ENCODE measurements around the gene TXNRD1.

Gene TXNRD1

GRCh38 chr12:104358353-104359003 is 142.9 kb downstream of the TXNRD1 start:
- Histone ChIP-seq H3K4me1 (ENCODE audit: insufficient read depth, low read length) (no peaks in the 10 kb centered on the region), H3K36me3 (ENCODE audit: insufficient read depth, low read length) (no peaks in the 10 kb centered on the region), H3K9me3 (ENCODE audit: low read length) (no peaks in the 10 kb centered on the region), H3K4me3 (ENCODE audit: low read depth in 1 of 2, low read length in 2 of 2) (no peak overlapping the region), H3K27me3 (ENCODE audit: control insufficient read depth in 1 of 2, insufficient read depth in 2 of 2, low read length in 2 of 2) (no peaks in the 10 kb centered on the region), H3K9ac (ENCODE audit: low read length) (no peak overlapping the region), H3K27ac (ENCODE audit: low read depth, low read length) (no peak overlapping the region)

GRCh38 chr12:104359216-104359615 is 143.6 kb downstream of the TXNRD1 start:
- H3K36me3 ChIP-seq (ENCODE audit: insufficient read depth, low read length) = no peaks in the 10 kb centered on the region
- H3K4me1 ChIP-seq (ENCODE audit: insufficient read depth, low read length) = no peaks in the 10 kb centered on the region
- H3K9me3 ChIP-seq (ENCODE audit: low read length) = no peaks in the 10 kb centered on the region
- H3K27ac ChIP-seq (ENCODE audit: low read depth, low read length) = no peak overlapping the region
- no peak overlapping the region for H3K4me3 ChIP-seq (ENCODE audit: low read depth in 1 of 2, low read length in 2 of 2)
- H3K9ac ChIP-seq (ENCODE audit: low read length) = no peak overlapping the region
- no peaks in the 10 kb centered on the region for H3K27me3 ChIP-seq (ENCODE audit: control insufficient read depth in 1 of 2, insufficient read depth in 2 of 2, low read length in 2 of 2)

GRCh38 chr12:104360157-104360556 is 144.6 kb downstream of the TXNRD1 start:
- Histone ChIP-seq H3K9ac (ENCODE audit: low read length) (no peak overlapping the region), H3K4me1 (ENCODE audit: insufficient read depth, low read length) (no peaks in the 10 kb centered on the region)

GRCh38 chr12:104360983-104361707 is 145.6 kb downstream of the TXNRD1 start:
- Histone ChIP-seq H3K36me3 (ENCODE audit: insufficient read depth, low read length) (no peaks in the 10 kb centered on the region), H3K4me3 (ENCODE audit: low read depth in 1 of 2, low read length in 2 of 2) (no peak overlapping the region), H3K27me3 (ENCODE audit: control insufficient read depth in 1 of 2, insufficient read depth in 2 of 2, low read length in 2 of 2) (no peaks in the 10 kb centered on the region), H3K4me1 (ENCODE audit: insufficient read depth, low read length) (no peaks in the 10 kb centered on the region), H3K9me3 (ENCODE audit: low read length) (no peaks in the 10 kb centered on the region), H3K27ac (ENCODE audit: low read depth, low read length) (no peak overlapping the region), H3K9ac (ENCODE audit: low read length) (no peak overlapping the region)

More at GRCh38 chr12:104360157-104360556, 144.6 kb downstream of the TXNRD1 start:
- no peaks in the 10 kb centered on the region for H3K36me3 ChIP-seq (ENCODE audit: insufficient read depth, low read length)
- no peaks in the 10 kb centered on the region for H3K9me3 ChIP-seq (ENCODE audit: low read length)
- H3K27ac ChIP-seq (ENCODE audit: low read depth, low read length) = no peak overlapping the region
- H3K27me3 ChIP-seq (ENCODE audit: control insufficient read depth in 1 of 2, insufficient read depth in 2 of 2, low read length in 2 of 2) = no peaks in the 10 kb centered on the region
- no peak overlapping the region for H3K4me3 ChIP-seq (ENCODE audit: low read depth in 1 of 2, low read length in 2 of 2)

- Histone ChIP-seq H3K27ac (ENCODE audit: low read depth, low read length) (no peak overlapping the region), H3K9me3 (ENCODE audit: low read length) (no peaks in the 10 kb centered on the region), H3K27me3 (ENCODE audit: control insufficient read depth in 1 of 2, insufficient read depth in 2 of 2, low read length in 2 of 2) (no peaks in the 10 kb centered on the region), H3K36me3 (ENCODE audit: insufficient read depth, low read length) (no peaks in the 10 kb centered on the region), H3K9ac (ENCODE audit: low read length) (no peak overlapping the region), H3K4me1 (ENCODE audit: insufficient read depth, low read length) (no peaks in the 10 kb centered on the region), H3K4me3 (ENCODE audit: low read depth in 1 of 2, low read length in 2 of 2) (no peak overlapping the region)
Measured at GRCh38 chr12:104365921-104366410, 150.4 kb downstream of the TXNRD1 start.

GRCh38 chr12:104369708-104370107 is 154.1 kb downstream of the TXNRD1 start:
- H3K9me3 ChIP-seq (ENCODE audit: low read length) = no peaks in the 10 kb centered on the region
- H3K4me1 ChIP-seq (ENCODE audit: insufficient read depth, low read length) = no peaks in the 10 kb centered on the region
- no peak overlapping the region for H3K9ac ChIP-seq (ENCODE audit: low read length)
- no peak overlapping the region for H3K4me3 ChIP-seq (ENCODE audit: low read depth in 1 of 2, low read length in 2 of 2)
- H3K36me3 ChIP-seq (ENCODE audit: insufficient read depth, low read length) = no peaks in the 10 kb centered on the region
- H3K27me3 ChIP-seq (ENCODE audit: control insufficient read depth in 1 of 2, insufficient read depth in 2 of 2, low read length in 2 of 2) = no peaks in the 10 kb centered on the region
- H3K27ac ChIP-seq (ENCODE audit: low read depth, low read length) = no peak overlapping the region

GRCh38 chr12:104371043-104371870 is 155.7 kb downstream of the TXNRD1 start:
- no peak overlapping the region for H3K4me3 ChIP-seq (ENCODE audit: low read depth in 1 of 2, low read length in 2 of 2)

GRCh38 chr12:104372061-104372720 is 156.6 kb downstream of the TXNRD1 start:
- Histone ChIP-seq H3K4me1 (ENCODE audit: insufficient read depth, low read length) (no peaks in the 10 kb centered on the region), H3K27ac (ENCODE audit: low read depth, low read length) (no peak overlapping the region), H3K4me3 (ENCODE audit: low read depth in 1 of 2, low read length in 2 of 2) (no peak overlapping the region), H3K9me3 (ENCODE audit: low read length) (no peaks in the 10 kb centered on the region), H3K36me3 (ENCODE audit: insufficient read depth, low read length) (no peaks in the 10 kb centered on the region), H3K9ac (ENCODE audit: low read length) (no peak overlapping the region), H3K27me3 (ENCODE audit: control insufficient read depth in 1 of 2, insufficient read depth in 2 of 2, low read length in 2 of 2) (no peaks in the 10 kb centered on the region)

More at GRCh38 chr12:104371043-104371870, 155.7 kb downstream of the TXNRD1 start:
- H3K27me3 ChIP-seq (ENCODE audit: control insufficient read depth in 1 of 2, insufficient read depth in 2 of 2, low read length in 2 of 2) = no peaks in the 10 kb centered on the region
- H3K4me1 ChIP-seq (ENCODE audit: insufficient read depth, low read length) = no peaks in the 10 kb centered on the region
- H3K9ac ChIP-seq (ENCODE audit: low read length) = no peak overlapping the region
- H3K9me3 ChIP-seq (ENCODE audit: low read length) = no peaks in the 10 kb centered on the region
- H3K36me3 ChIP-seq (ENCODE audit: insufficient read depth, low read length) = no peaks in the 10 kb centered on the region
- no peak overlapping the region for H3K27ac ChIP-seq (ENCODE audit: low read depth, low read length)

- Histone ChIP-seq H3K4me3 (ENCODE audit: low read depth in 1 of 2, low read length in 2 of 2) (no peak overlapping the region), H3K4me1 (ENCODE audit: insufficient read depth, low read length) (no peaks in the 10 kb centered on the region), H3K27me3 (ENCODE audit: control insufficient read depth in 1 of 2, insufficient read depth in 2 of 2, low read length in 2 of 2) (no peaks in the 10 kb centered on the region), H3K9me3 (ENCODE audit: low read length) (no peaks in the 10 kb centered on the region), H3K36me3 (ENCODE audit: insufficient read depth, low read length) (no peaks in the 10 kb centered on the region), H3K27ac (ENCODE audit: low read depth, low read length) (no peak overlapping the region), H3K9ac (ENCODE audit: low read length) (no peak overlapping the region)
Measured at GRCh38 chr12:104372721-104373335, 157.2 kb downstream of the TXNRD1 start.

- no peak overlapping the region for H3K9ac ChIP-seq (ENCODE audit: low read length)
- H3K27ac ChIP-seq (ENCODE audit: low read depth, low read length) = no peak overlapping the region
- no peaks in the 10 kb centered on the region for H3K27me3 ChIP-seq (ENCODE audit: control insufficient read depth in 1 of 2, insufficient read depth in 2 of 2, low read length in 2 of 2)
- H3K4me1 ChIP-seq (ENCODE audit: insufficient read depth, low read length) = no peaks in the 10 kb centered on the region
- no peak overlapping the region for H3K4me3 ChIP-seq (ENCODE audit: low read depth in 1 of 2, low read length in 2 of 2)
- H3K9me3 ChIP-seq (ENCODE audit: low read length) = no peaks in the 10 kb centered on the region
- no peaks in the 10 kb centered on the region for H3K36me3 ChIP-seq (ENCODE audit: insufficient read depth, low read length)
Measured at GRCh38 chr12:104374071-104374470, 158.5 kb downstream of the TXNRD1 start.

All from muscle layer of colon (tissue), 2 donors.